Rectal smooth muscle tissue (tissue), 1 donor: ENCODE data around the gene MCTP1.

ENCODE experiments used
- H3K27ac ChIP-seq: one replicate; pipeline ENCODE4 v1.7.0; 2013; ENCODE audit warnings: low read depth, low read length, inconsistent platforms
- H3K27me3 ChIP-seq: one replicate; pipeline ENCODE4 v1.7.0; 2013; ENCODE audit warnings: low read length; ENCODE audit not compliant: control insufficient read depth, insufficient read depth
- H3K36me3 ChIP-seq: one replicate; pipeline ENCODE4 v1.7.0; 2013; ENCODE audit warnings: low read length; ENCODE audit not compliant: control insufficient read depth, insufficient read depth
- H3K4me1 ChIP-seq: one replicate; pipeline ENCODE4 v1.7.0; 2013; ENCODE audit warnings: low read length; ENCODE audit not compliant: control insufficient read depth, insufficient read depth
- H3K4me3 ChIP-seq: one replicate; pipeline ENCODE4 v1.7.0; 2013; ENCODE audit warnings: low read length
- H3K9ac ChIP-seq: one replicate; pipeline ENCODE4 v1.7.0; 2013; ENCODE audit warnings: low read length

Gene MCTP1

DNA sequence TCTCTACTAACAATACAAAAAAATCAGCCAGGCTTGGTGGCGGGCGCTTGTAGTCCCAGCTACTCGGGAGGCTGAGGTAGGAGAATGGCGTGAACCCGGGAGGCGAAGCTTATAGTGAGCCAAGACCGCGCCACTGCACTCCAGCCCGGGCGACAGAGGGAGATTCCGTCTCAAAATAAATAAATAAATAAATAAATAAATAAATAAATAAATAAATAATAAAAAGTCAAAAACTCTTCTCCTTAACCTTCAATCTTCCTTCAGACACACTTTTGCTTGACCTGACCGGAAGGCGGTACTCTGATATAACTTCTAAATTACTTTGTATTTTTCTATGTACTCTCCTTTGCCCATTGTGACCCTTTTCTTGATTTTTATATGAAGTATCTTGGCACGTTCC is 364.3 kb downstream of the MCTP1 start:
- H3K4me1 ChIP-seq = no peaks in the 10 kb centered on the region
- H3K27me3 ChIP-seq = no peaks in the 10 kb centered on the region

DNA sequence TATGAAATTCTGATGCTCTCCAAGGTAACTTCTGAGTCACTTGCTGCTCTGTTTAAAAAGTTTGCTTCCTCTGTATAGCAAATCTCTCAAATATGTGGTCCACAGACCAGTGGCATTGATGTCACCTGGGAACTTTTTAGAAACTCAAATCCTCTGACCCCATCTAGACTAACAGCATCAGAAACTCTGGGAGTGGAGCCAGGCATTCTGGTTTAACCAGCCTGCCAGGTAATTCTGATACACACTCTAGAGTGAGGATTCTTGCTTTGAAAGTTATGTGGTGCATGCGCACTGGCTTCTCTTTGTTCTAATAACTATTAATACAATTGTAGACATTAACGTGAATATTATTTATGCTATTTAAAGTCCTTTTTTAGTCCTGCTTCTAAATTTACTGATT is 368.3 kb downstream of the MCTP1 start:
- H3K9ac ChIP-seq = no peak overlapping the region
- no peaks in the 10 kb centered on the region for H3K4me1 ChIP-seq
- H3K36me3 ChIP-seq = no peaks in the 10 kb centered on the region
- H3K4me3 ChIP-seq = no peak overlapping the region
- no peak overlapping the region for H3K27ac ChIP-seq
- H3K27me3 ChIP-seq = no peaks in the 10 kb centered on the region

More for the DNA sequence above, 364.3 kb downstream of the MCTP1 start:
- no peak overlapping the region for H3K4me3 ChIP-seq
- H3K9ac ChIP-seq = no peak overlapping the region
- no peak overlapping the region for H3K27ac ChIP-seq
- H3K36me3 ChIP-seq = no peaks in the 10 kb centered on the region

DNA sequence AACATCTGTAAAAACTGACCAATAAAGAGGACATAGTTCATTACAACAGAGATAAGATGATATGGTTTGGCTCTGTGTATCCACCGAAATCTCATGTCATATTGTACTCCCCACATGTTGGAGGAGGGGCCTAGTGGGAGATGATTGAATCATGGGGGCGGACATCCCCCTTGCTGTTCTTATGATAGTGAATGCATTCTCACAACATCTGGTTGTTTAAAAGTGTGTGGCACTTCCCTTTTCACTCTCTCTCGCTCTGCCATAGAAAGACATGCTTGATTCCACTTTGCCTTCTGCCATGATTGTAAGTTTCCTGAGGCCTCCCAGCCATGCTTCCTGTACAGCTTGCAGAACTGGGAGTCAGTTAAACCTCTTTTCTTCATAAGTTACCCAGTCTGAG is 373.6 kb downstream of the MCTP1 start:
- Histone ChIP-seq H3K4me1 (no peaks in the 10 kb centered on the region), H3K9ac (no peak overlapping the region), H3K27me3 (no peaks in the 10 kb centered on the region), H3K27ac (no peak overlapping the region), H3K36me3 (no peaks in the 10 kb centered on the region), H3K4me3 (no peak overlapping the region)

DNA sequence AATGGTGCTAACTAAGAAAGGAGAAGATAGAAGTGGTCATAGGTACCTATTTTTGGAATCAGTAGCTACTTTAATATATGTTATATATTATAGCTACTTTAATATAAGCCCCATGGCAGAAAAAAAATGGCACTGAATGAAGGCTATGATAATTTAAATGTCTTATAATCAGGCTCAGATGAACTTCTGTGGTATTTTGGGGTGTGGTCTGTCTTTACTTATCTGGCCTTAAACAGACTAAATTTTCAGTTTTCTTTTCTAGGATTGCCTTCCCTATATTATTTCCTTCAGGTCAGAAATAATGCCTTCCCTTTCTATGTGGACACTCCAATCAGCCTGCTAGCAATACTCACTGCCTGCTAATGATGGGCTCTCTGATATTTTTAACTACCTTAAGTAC is 374.2 kb downstream of the MCTP1 start:
- Histone ChIP-seq H3K4me1 (no peaks in the 10 kb centered on the region), H3K4me3 (no peak overlapping the region), H3K36me3 (no peaks in the 10 kb centered on the region), H3K27ac (no peak overlapping the region), H3K9ac (no peak overlapping the region), H3K27me3 (no peaks in the 10 kb centered on the region)

DNA sequence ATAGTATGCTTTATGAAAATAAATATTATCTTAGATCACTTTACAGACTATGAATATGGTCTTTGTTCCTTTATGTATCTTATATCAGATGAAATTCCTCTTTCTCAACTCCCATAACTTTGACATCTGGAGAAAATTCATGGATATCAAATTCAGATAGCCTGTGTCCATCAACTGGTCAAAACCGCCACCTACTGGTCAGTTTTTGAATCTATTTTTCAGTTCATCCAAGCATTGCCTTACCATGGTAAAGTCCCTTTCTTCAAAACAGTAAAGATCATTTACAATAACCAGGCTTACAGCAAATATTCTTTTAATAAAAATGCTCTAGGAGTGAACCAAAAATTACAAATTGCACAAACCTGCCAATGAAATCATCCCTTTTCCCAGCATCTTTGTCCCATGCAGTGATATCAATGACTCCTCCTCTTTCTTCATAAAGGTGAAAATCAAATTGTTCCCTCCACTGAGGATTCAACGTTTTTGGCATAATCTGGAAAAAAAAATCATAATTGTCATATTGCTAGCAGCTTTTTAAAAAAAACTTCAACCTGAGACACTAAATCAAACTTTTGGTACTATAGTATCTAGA is 375.9 kb downstream of the MCTP1 start:
- H3K27me3 ChIP-seq = no peaks in the 10 kb centered on the region
- no peak overlapping the region for H3K4me3 ChIP-seq
- H3K27ac ChIP-seq = no peak overlapping the region
- no peaks in the 10 kb centered on the region for H3K36me3 ChIP-seq
- no peak overlapping the region for H3K9ac ChIP-seq
- H3K4me1 ChIP-seq = no peaks in the 10 kb centered on the region

DNA sequence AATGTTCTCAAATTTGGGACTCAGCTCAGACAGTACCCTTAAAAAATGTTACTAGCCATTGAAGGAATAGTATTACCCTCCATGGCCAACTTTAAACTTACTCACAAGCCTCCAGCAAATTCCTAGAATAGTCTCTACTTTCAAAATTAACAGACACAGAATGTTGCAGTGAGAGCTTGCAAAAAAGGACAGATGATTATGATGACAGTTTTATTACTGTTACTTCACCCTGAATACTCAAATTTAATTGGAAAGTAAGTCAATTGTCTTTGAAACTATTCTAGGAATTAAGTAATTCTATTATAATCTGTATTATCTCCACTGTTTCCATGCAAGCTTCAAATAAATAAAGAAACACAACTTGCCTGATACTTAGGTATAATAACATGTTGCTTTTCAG is 378.1 kb downstream of the MCTP1 start:
- H3K27me3 ChIP-seq = no peaks in the 10 kb centered on the region
- no peaks in the 10 kb centered on the region for H3K36me3 ChIP-seq
- no peak overlapping the region for H3K4me3 ChIP-seq
- H3K9ac ChIP-seq = no peak overlapping the region
- H3K4me1 ChIP-seq = no peaks in the 10 kb centered on the region
- no peak overlapping the region for H3K27ac ChIP-seq

DNA sequence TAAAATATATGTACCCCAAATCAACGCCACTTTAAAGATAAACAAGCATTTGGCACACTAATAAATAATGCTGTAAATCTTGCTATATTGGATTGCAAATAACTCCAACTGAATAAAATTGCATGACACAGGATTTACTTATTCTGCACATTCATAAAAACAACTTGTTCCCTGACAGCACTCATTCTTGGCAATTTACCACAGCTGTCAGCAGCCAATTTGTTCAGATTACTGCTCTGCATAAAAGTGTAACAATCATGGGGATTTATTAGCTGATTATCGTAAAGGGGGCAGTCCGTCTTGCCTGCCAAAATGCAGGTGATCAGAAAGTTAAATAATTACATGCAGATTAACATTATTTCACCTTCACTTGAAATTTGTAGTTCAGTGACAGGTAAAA is 381.2 kb downstream of the MCTP1 start:
- no peaks in the 10 kb centered on the region for H3K36me3 ChIP-seq
- no peaks in the 10 kb centered on the region for H3K4me1 ChIP-seq
- H3K9ac ChIP-seq = no peak overlapping the region
- no peaks in the 10 kb centered on the region for H3K27me3 ChIP-seq
- H3K27ac ChIP-seq = no peak overlapping the region
- H3K4me3 ChIP-seq = no peak overlapping the region

DNA sequence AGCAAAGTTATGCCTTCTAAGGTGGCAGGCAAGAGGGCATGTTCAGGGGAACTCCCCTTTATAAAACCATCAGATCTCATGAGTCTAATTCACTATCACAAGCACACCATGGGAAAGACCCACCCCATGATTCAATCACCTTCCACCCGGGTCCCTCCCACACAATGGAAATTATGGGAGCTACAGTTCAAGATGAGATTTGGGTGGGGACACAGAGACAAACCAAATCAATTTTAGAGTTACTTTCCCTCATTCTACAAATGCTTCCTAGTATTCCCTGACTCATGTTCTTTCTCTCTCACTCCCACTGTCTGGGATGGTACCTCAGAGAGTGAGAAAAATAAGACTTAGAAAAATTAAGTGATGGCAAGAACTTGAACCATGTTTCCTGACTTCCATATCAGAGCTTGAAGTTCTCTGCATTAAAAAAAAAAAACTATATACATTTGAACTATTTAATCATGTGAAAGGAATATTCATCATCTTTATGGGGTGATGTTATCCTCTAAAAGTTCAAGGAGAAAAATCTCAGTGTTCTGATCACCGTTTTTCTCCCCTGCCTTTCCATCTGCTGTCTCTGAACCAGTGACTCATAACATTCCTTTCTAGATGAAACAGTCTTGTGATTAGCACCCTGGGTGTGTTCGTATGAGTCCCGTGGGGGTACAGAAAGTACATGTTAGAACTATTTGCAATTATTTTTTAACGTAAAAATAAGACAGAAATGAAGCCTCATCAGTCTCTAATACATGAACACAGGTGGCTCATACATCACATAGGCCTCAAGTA is 383.5 kb downstream of the MCTP1 start:
- no peak overlapping the region for H3K27ac ChIP-seq

DNA sequence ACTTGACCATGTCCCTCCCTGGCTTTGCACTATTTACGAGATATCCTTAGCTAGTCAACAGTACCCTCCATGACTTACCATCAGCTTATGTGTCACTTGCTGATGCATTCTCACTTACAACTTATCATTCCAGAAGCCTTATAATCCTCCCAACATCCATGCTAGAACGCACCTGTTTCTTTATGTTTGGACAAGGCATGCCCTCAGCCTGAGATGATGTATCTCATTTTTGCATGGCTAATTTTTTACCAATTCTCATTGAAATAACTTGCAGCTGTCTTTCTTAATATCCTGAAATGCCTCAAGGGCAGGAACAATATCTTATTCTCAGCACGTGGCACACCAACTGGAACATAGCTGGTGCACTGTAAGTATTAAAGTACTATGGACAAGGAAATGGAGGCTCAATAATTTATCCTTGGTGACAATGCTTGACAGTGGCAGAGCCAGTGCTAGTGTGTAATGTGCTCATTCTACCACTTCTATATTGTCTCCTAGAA is 384.8 kb downstream of the MCTP1 start:
- Histone ChIP-seq H3K4me3 (no peak overlapping the region), H3K36me3 (no peaks in the 10 kb centered on the region), H3K4me1 (no peaks in the 10 kb centered on the region), H3K27ac (no peak overlapping the region), H3K27me3 (no peaks in the 10 kb centered on the region), H3K9ac (no peak overlapping the region)

More for the DNA sequence above, 383.5 kb downstream of the MCTP1 start:
- Histone ChIP-seq H3K9ac (no peak overlapping the region), H3K27me3 (no peaks in the 10 kb centered on the region), H3K4me1 (no peaks in the 10 kb centered on the region), H3K36me3 (no peaks in the 10 kb centered on the region), H3K4me3 (no peak overlapping the region)

DNA sequence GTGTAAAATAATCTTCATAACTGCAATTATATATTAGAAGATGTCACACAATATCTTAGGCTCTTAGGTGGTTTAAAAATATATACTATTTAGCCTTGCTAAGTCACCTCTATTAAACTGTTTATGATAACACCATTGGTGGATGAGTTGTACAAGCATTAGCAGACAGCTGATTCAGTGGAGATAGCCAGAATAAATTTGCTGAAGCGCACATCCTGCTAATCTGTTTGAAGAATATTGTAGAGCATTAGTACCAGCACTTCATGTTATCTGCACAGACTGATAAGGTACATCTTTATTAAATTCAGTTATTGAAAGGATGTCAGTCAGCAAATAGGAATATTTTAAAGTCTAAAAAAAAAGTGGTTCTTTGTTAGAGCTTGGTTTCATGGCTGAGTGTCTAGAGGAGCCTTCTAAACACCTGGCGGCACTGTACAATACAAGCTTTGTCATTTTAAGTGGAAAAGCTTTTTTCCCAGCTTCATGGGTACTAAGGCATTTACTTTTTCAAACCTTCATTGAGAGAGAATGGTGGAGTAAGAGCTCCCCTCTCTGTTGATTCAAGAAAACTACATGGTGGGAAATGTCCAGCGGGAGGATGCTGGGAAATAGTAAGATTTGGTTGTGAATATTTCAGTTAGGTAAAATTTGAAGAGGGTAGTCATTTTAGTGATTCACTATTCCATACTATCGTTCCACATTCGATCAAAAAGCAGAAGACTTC is 391.3 kb downstream of the MCTP1 start:
- no peak overlapping the region for H3K4me3 ChIP-seq
- no peaks in the 10 kb centered on the region for H3K4me1 ChIP-seq
- H3K27me3 ChIP-seq = no peaks in the 10 kb centered on the region
- no peak overlapping the region for H3K27ac ChIP-seq
- no peaks in the 10 kb centered on the region for H3K36me3 ChIP-seq
- no peak overlapping the region for H3K9ac ChIP-seq

DNA sequence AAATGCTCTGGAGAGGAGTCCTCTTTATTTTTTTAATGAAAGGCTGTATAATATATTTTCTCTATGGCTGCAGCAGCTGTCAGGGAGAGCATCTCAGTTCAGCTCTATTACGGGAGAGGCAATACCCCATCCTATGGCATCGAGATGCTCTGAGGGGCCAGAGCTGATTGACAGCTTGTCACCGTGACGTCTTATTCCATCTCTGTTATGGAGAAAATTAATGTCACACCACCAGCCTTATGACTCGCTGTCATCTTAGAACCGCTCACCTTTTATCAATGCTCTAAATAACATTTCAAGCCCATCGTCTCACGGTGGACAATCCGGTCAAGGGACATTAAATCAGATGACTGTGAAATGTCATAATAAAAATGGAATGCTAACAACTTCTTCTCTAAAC is 392.9 kb downstream of the MCTP1 start:
- Histone ChIP-seq H3K27me3 (no peaks in the 10 kb centered on the region), H3K9ac (no peak overlapping the region), H3K27ac (no peak overlapping the region), H3K36me3 (no peaks in the 10 kb centered on the region), H3K4me1 (no peaks in the 10 kb centered on the region), H3K4me3 (no peak overlapping the region)

DNA sequence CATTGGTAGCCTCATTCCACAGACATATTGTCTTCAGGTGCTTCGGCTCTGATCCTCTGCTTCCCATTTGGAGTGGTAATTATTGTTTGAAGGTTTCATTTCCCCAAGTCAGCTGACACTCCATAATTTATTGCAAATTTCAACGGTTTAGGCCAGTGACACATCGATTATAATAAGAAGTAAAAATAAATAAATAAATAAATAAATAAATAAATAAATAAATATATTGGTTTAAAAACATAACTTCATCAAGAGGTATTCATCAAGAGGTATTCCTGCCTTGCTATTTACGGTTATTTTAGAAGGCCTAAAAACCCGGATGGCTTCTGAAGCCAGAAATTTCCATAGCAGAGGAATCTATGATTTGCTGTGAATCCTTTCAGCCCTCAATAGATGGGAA is 393.3 kb downstream of the MCTP1 start:
- no peaks in the 10 kb centered on the region for H3K4me1 ChIP-seq
- H3K4me3 ChIP-seq = no peak overlapping the region
- H3K9ac ChIP-seq = no peak overlapping the region
- no peaks in the 10 kb centered on the region for H3K36me3 ChIP-seq
- H3K27me3 ChIP-seq = no peaks in the 10 kb centered on the region
- H3K27ac ChIP-seq = no peak overlapping the region
